Mesothelial cell of epicardium (in vitro differentiated cells): ENCODE data around the gene NUDCD2. TPM values are rescaled to one million over a fixed set of nuclear protein-coding genes. Genes with fewer than 3 reads are reported as not detected.

Experiments used
- DNase-seq, 2 experiments: peaks; one replicate each; pipeline ENCODE4 v3.0.0; 2021; ENCODE audit warnings: low spot score in 2 of 2; ENCODE audit not compliant: unreplicated experiment in 2 of 2
- H3K27ac Mint-ChIP-seq: 2 replicates; pipeline ENCODE4 v1.8.0; 2021; ENCODE audit warnings: mixed read lengths
- H3K27me3 Mint-ChIP-seq: 2 replicates; pipeline ENCODE4 v1.8.0; 2021; ENCODE audit warnings: low read depth, mixed read lengths
- H3K36me3 Mint-ChIP-seq: 2 replicates; pipeline ENCODE4 v1.8.0; 2021; ENCODE audit warnings: mixed read lengths
- H3K4me1 Mint-ChIP-seq: 2 replicates; pipeline ENCODE4 v1.8.0; 2021; ENCODE audit warnings: mixed read lengths
- H3K4me3 Mint-ChIP-seq: 2 replicates; pipeline ENCODE4 v1.8.0; 2021; ENCODE audit warnings: mild to moderate bottlenecking, moderate library complexity, mixed read lengths
- H3K9me3 Mint-ChIP-seq: 2 replicates; pipeline ENCODE4 v1.8.0; 2021; ENCODE audit warnings: mixed read lengths
- total RNA-seq: library from RNA; stranded (reverse); gene quantifications from 3 replicates; pipeline ENCODE4 v1.2.1, GENCODE V29; 2021
- TF ChIP-seq, protein P1 (sequence below): fragments of 200-600 bp; sonication (generic); IDR thresholded peaks from one replicate; pipeline ENCODE4 v1.5.0; 2021; ENCODE audit warnings: antibody characterized with exemption; ENCODE audit not compliant: unreplicated experiment

NUDCD2 gene
- total RNA-seq, 1 donor from 2014 or later, result 32.1 TPM

DNA sequence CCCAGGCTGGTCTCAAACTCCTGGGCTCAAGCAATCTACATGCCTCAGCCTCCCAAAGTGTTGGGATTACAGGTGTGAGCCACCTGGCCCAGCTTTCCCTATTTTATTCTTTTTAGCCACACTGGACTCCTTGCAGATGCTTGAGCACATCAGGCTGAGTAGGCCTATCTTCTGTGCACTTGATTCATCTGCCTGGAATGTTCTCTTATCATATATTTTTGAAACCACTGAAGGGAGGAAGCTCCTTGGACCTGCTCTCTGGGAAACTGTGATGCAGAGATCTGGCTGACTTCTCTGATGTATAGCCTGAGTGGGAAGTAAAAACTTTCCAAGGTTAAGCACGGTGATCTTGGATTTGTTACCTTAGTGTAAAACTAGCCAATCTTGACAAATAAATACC, 39.0 kb upstream of the NUDCD2 start:
- Mint-ChIP-seq H3K27ac (peak overlapping the region; percentile 68), H3K36me3 (peaks cover 2% of the 10 kb centered on the region), H3K4me1 (peaks cover 15% of the 10 kb centered on the region), H3K4me3 (no peak overlapping the region), H3K9me3 (peaks cover 16% of the 10 kb centered on the region), H3K27me3 (no peaks in the 10 kb centered on the region)
- DNase-seq, result no peak
- TF ChIP-seq, protein P1, sequence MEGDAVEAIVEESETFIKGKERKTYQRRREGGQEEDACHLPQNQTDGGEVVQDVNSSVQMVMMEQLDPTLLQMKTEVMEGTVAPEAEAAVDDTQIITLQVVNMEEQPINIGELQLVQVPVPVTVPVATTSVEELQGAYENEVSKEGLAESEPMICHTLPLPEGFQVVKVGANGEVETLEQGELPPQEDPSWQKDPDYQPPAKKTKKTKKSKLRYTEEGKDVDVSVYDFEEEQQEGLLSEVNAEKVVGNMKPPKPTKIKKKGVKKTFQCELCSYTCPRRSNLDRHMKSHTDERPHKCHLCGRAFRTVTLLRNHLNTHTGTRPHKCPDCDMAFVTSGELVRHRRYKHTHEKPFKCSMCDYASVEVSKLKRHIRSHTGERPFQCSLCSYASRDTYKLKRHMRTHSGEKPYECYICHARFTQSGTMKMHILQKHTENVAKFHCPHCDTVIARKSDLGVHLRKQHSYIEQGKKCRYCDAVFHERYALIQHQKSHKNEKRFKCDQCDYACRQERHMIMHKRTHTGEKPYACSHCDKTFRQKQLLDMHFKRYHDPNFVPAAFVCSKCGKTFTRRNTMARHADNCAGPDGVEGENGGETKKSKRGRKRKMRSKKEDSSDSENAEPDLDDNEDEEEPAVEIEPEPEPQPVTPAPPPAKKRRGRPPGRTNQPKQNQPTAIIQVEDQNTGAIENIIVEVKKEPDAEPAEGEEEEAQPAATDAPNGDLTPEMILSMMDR, result no peak

DNA sequence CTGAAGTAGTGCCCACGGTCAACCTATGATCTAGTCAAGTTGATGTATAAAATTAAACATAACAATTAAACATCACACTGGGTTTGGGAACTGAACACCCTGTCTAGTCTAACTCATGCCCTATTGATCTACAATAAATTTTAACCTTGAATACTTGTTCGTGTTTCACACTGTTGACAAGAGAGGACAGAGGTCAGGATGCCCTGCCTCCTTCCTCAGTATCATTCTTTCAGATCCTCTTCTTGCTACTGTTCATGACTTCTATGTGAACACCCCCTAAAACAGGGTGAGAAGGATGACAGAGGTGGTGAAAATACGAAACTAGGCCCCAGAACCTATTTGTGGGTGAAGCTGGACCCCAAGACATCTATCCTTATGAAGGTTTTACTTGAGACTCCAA, 37.4 kb upstream of the NUDCD2 start:
- Mint-ChIP-seq H3K36me3 (peaks cover 2% of the 10 kb centered on the region), H3K9me3 (peaks cover 16% of the 10 kb centered on the region), H3K4me3 (no peak overlapping the region), H3K4me1 (peaks cover under 1% of the 10 kb centered on the region), H3K27ac (no peak overlapping the region), H3K27me3 (no peaks in the 10 kb centered on the region)
- TF ChIP-seq, protein P1, result no peak
- no peak for DNase-seq

DNA sequence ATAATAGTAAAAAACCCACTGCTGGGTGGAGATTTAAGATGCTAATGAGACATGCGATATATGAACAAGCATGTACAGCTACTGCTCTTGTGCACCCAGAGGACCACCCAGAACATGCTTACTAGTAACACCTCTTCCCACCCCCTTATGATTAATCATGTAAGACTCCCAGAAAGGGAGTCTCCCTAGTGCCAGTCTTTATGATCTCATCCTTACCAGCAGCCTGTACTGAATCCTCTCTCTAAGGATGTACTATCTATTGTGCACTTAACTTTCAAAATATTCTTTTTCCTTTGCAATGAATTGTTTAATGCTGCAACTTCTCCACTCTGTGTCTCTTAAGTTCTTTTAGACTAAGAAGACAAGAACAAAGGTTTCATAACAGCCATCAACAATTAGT, 36.4 kb upstream of the NUDCD2 start:
- TF ChIP-seq, protein P1, result no peak
- Mint-ChIP-seq H3K27ac (no peak overlapping the region), H3K27me3 (no peaks in the 10 kb centered on the region), H3K9me3 (peaks cover 16% of the 10 kb centered on the region), H3K4me1 (no peaks in the 10 kb centered on the region), H3K36me3 (peaks cover 3% of the 10 kb centered on the region), H3K4me3 (no peak overlapping the region)
- no peak for DNase-seq

DNA sequence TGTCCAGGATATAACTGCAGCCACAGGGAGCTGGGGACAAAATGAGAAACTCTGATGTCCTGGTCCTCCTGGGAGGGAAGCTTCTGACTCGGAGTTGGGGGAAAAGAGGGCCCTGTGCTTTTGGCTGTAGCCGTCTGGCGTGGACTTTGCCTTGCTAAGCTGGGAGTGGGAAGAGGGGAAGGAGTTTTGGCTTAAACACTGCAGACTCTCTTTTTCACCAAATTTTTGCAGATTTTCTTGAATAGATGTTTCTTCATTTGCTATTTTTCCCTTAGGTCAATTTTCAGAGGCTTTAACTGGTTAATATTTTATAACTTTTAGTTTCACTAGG, 29.8 kb upstream of the NUDCD2 start:
- peaks cover 24% of the 10 kb centered on the region for H3K36me3 Mint-ChIP-seq
- H3K27me3 Mint-ChIP-seq, result no peaks in the 10 kb centered on the region

DNA sequence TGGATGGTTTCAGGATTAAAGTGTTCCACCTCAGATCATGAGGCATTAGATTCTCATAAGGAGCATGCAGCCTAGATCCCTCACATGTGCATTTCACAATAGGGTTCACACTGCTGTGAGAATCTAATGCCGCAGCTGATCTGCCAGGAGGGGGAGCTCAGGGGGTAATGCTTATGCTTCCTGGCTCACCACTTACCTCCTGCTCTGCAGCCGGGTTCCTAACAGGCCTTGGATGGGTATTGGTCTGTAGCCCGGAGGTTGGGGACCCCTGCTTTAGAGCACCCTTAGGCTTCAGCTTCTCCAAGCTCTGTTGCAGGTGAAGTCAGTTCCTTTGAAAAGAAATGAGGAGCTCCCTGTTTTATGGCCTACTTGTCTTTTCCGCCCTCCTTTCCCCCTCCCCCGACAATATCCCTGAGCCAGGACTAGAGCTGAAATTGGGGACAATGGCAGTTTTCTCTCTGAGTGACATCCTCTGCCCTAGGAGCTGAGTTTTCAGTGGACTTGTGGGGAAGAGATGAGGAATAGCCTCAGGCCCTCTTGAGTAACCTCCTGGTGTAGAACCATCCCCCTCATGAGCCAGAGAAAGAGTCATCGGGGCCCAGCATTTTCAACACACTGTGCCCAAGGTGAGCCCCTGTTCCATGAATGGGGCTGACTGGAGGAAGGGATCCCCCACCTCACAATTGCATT, 29.3 kb upstream of the NUDCD2 start:
- Mint-ChIP-seq H3K4me1 (peaks cover 6% of the 10 kb centered on the region), H3K9me3 (peaks cover 16% of the 10 kb centered on the region), H3K4me3 (no peak overlapping the region), H3K36me3 (peaks cover 27% of the 10 kb centered on the region), H3K27ac (peak overlapping the region; percentile 67), H3K27me3 (no peaks in the 10 kb centered on the region)
- no peak for DNase-seq
- TF ChIP-seq, protein P1, result no peak

More for the DNA sequence above, 29.8 kb upstream of the NUDCD2 start:
- Mint-ChIP-seq H3K4me1 (peaks cover 6% of the 10 kb centered on the region), H3K4me3 (no peak overlapping the region), H3K27ac (peak overlapping the region; percentile 67), H3K9me3 (peaks cover 16% of the 10 kb centered on the region)
- TF ChIP-seq, protein P1, result no peak
- no peak for DNase-seq

DNA sequence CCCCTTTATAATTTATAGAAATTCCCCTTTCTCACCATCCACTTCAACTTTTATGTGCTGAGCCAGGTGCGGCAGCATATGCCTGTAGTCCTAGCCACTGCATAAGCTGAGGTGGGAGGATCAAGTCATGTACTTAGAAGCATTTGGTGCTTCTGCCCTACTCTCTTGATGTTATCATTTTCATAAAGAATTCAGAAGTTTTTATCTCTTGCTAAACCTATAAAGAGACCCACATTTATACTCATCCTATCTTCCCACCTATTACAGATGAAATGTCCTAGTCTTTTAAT, 19.0 kb upstream of the NUDCD2 start:
- TF ChIP-seq, protein P1, result no peak
- DNase-seq, result no peak
- no peak overlapping the region for H3K4me3 Mint-ChIP-seq
- no peak overlapping the region for H3K27ac Mint-ChIP-seq
- peaks cover 10% of the 10 kb centered on the region for H3K4me1 Mint-ChIP-seq
- H3K27me3 Mint-ChIP-seq, result no peaks in the 10 kb centered on the region
- peaks cover 9% of the 10 kb centered on the region for H3K36me3 Mint-ChIP-seq
- H3K9me3 Mint-ChIP-seq, result no peaks in the 10 kb centered on the region
